GM23338 (cell line): ENCODE data around the gene CAT. TPM values are rescaled to one million over a fixed set of nuclear protein-coding genes. Genes with fewer than 3 reads are reported as not detected.

Source experiments
- ATAC-seq: fragments of 200-7000 bp; cut with Tn5 transposase; 3 replicates; pipeline ENCODE4 v1.9.1; 2020
- DNase-seq: peaks from one replicate; pipeline ENCODE4 v3.0.0-alpha.2; 2015; ENCODE audit warnings: low spot score
- H2AFZ ChIP-seq: fragments of 200-600 bp; sonication (generic); 2 replicates; pipeline ENCODE4 v1.8.0; 2016; ENCODE audit warnings: antibody characterized with exemption, mild to moderate bottlenecking, moderate library complexity
- H3F3A ChIP-seq: fragments of 200-600 bp; sonication (generic); replicated peaks from 2 replicates; pipeline ENCODE4 v1.8.0; 2017; ENCODE audit warnings: antibody characterized with exemption, mixed run types, low read depth
- H3K27ac ChIP-seq: fragments of 200-600 bp; sonication (generic); 2 replicates; pipeline ENCODE4 v1.6.1; 2016; ENCODE audit warnings: low read depth
- H3K27me3 ChIP-seq: fragments of 200-600 bp; sonication (generic); 2 replicates; pipeline ENCODE4 v1.8.0; 2016; ENCODE audit warnings: mild to moderate bottlenecking, mixed run types, moderate library complexity; ENCODE audit not compliant: insufficient read depth
- H3K36me3 ChIP-seq: fragments of 200-600 bp; sonication (generic); 2 replicates; pipeline ENCODE4 v1.8.0; 2016; ENCODE audit warnings: mild to moderate bottlenecking; ENCODE audit not compliant: insufficient read depth
- H3K4me1 ChIP-seq: fragments of 200-600 bp; sonication (generic); 2 replicates; pipeline ENCODE4 v1.8.0; 2016; ENCODE audit warnings: mild to moderate bottlenecking, moderate library complexity; ENCODE audit not compliant: insufficient read depth
- H3K4me2 ChIP-seq: fragments of 200-600 bp; sonication (generic); 2 replicates; pipeline ENCODE4 v1.7.1; 2017; ENCODE audit warnings: mixed run types
- H3K4me3 ChIP-seq: fragments of 200-600 bp; sonication (generic); 2 replicates; pipeline ENCODE4 v1.6.1; 2016; ENCODE audit warnings: mixed run types
- H3K79me2 ChIP-seq: fragments of 200-600 bp; sonication (generic); replicated peaks from 2 replicates; pipeline ENCODE4 v1.8.0; 2017; ENCODE audit warnings: mild to moderate bottlenecking; ENCODE audit not compliant: insufficient read depth
- H3K9me2 ChIP-seq: fragments of 200-600 bp; sonication (generic); 2 replicates; pipeline ENCODE4 v1.8.0; 2017; ENCODE audit not compliant: insufficient read depth
- H4K20me1 ChIP-seq: fragments of 200-600 bp; sonication (generic); replicated peaks from 2 replicates; pipeline ENCODE4 v1.8.0; 2017; ENCODE audit warnings: mild to moderate bottlenecking; ENCODE audit not compliant: insufficient read depth
- H3K27ac Mint-ChIP-seq: 2 replicates; pipeline ENCODE4 v1.8.0; 2020; ENCODE audit warnings: inconsistent platforms, mild to moderate bottlenecking, moderate library complexity, mixed read lengths
- H3K27me3 Mint-ChIP-seq: 3 replicates; pipeline ENCODE4 v1.8.0; 2022; ENCODE audit warnings: low read depth, mild to moderate bottlenecking, moderate library complexity, mixed read lengths, inconsistent platforms; ENCODE audit not compliant: insufficient read depth, poor library complexity
- H3K36me3 Mint-ChIP-seq: 3 replicates; pipeline ENCODE4 v1.8.0; 2021; ENCODE audit warnings: low read depth, mild to moderate bottlenecking, inconsistent platforms, moderate library complexity, mixed read lengths
- H3K4me1 Mint-ChIP-seq: 3 replicates; pipeline ENCODE4 v1.8.0; 2020; ENCODE audit warnings: mild to moderate bottlenecking, inconsistent platforms, mixed read lengths
- H3K4me3 Mint-ChIP-seq: 3 replicates; pipeline ENCODE4 v1.8.0; 2021; ENCODE audit warnings: moderate library complexity, mild to moderate bottlenecking, inconsistent platforms, mixed read lengths
- H3K9me3 Mint-ChIP-seq: 3 replicates; pipeline ENCODE4 v1.8.0; 2020; ENCODE audit warnings: moderate library complexity, mild to moderate bottlenecking, inconsistent platforms, mixed read lengths
- EZH2phosphoT487 ChIP-seq: fragments of 200-600 bp; sonication (generic); IDR thresholded peaks from one replicate; pipeline ENCODE4 v1.8.1; 2018; ENCODE audit warnings: antibody characterized with exemption; ENCODE audit not compliant: unreplicated experiment
- POLR2AphosphoS5 ChIP-seq: IDR thresholded peaks from 2 replicates; pipeline ENCODE4 v1.6.1; 2016; ENCODE audit warnings: antibody characterized with exemption, low read depth
- ZNF114 ChIP-seq: fragments of 250-450 bp; sonication (Bioruptor Pico); IDR thresholded peaks from 2 replicates; pipeline ENCODE4 v1.5.0; 2020; ENCODE audit warnings: mild to moderate bottlenecking, moderate library complexity
- ZNF331 ChIP-seq: fragments of 250-450 bp; sonication (Bioruptor Pico); IDR thresholded peaks from 2 replicates; pipeline ENCODE4 v1.5.0; 2020; ENCODE audit warnings: low read depth, mild to moderate bottlenecking, moderate library complexity
- polyA plus RNA-seq: library from polyadenylated mRNA; unstranded; fragments of >200 nt; fragmentation: Nextera tagmentation; extraction: Ambion mirVana; gene quantifications from 2 replicates; pipeline ENCODE4 v1.2.1, GENCODE V29; 2016
- total RNA-seq: library from RNA; depleted of rRNA; stranded (reverse); fragments of >200 nt; shearing (Covaris generic); gene quantifications from 2 replicates; pipeline ENCODE4 v1.2.3, GENCODE V29; 2014
- TF ChIP-seq, protein P1 (sequence below): IDR thresholded peaks from one replicate; pipeline ENCODE4 v1.6.1; 2018; ENCODE audit warnings: antibody characterized with exemption; ENCODE audit not compliant: unreplicated experiment
- TF ChIP-seq, protein P2 (sequence below): fragments of 250-450 bp; sonication (Bioruptor Pico); IDR thresholded peaks from 2 replicates; pipeline ENCODE4 v1.5.0; 2020; ENCODE audit warnings: mild to moderate bottlenecking, moderate library complexity

CAT gene
- total and polyA plus RNA-seq, 2 experiments from 2014 or later: 15.9 to 24.0 TPM

DNA sequence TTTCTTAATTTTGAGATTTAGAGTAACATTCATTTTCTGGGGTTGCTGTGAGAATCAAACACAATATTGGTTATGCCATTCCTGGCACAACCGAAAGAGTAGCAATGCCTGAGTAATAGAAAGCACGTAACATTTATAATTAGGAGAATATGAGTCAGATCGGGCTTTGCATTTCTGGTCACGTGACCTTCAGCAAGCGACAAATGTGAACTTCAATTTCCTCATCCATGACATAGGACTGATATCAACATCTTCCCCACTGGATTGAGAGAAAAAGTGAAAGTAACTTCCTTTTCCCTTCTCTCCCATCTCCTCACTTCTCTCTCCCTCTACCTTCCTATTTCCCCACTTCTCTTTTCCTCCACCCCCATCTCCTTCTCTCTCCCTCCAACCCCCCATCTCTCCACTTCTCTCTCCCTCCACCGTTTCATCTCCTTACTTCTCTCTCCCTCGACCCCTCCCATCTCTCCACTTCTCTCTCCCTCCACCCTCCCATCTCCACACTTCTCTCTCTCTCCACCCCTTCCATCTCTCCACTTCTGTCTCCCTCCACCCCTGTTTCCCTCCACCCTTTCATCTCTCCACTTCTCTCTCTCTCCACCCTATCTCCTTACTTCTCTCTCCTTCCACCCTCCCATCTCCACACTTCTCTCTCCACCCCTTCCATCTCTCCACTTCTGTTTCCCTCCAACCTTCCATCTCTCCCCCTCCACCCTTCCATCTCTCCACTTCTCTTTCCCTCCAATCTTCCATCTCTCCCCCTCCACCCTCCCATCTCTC, 33.5 kb upstream of the CAT start:
- ATAC-seq (no peak), DNase-seq (no peak)
- H3K27me3 ChIP-seq: no peaks in the 10 kb centered on the region
- peak overlapping the region; percentile 87 for H2AFZ ChIP-seq
- H3K9me2 ChIP-seq: peaks cover 2% of the 10 kb centered on the region; the same call in 1 of the 2 replicates
- H3F3A ChIP-seq: no peaks in the 10 kb centered on the region
- no peak overlapping the region for H3K4me2 ChIP-seq
- H3K4me1 ChIP-seq: no peaks in the 10 kb centered on the region
- H3K79me2 ChIP-seq: no peaks in the 10 kb centered on the region
- H3K4me3 ChIP-seq: no peak overlapping the region
- no peaks in the 10 kb centered on the region for H3K4me1 Mint-ChIP-seq
- H3K4me3 Mint-ChIP-seq: no peak overlapping the region
- no peaks in the 10 kb centered on the region for H4K20me1 ChIP-seq
- H3K9me3 Mint-ChIP-seq: peaks cover 2% of the 10 kb centered on the region; the same call in 1 of the 3 replicates
- H3K27me3 Mint-ChIP-seq: no peaks in the 10 kb centered on the region
- H3K36me3 Mint-ChIP-seq: no peaks in the 10 kb centered on the region
- no peak for TF ChIP-seq EZH2phosphoT487
- TF ChIP-seq, protein P1, sequence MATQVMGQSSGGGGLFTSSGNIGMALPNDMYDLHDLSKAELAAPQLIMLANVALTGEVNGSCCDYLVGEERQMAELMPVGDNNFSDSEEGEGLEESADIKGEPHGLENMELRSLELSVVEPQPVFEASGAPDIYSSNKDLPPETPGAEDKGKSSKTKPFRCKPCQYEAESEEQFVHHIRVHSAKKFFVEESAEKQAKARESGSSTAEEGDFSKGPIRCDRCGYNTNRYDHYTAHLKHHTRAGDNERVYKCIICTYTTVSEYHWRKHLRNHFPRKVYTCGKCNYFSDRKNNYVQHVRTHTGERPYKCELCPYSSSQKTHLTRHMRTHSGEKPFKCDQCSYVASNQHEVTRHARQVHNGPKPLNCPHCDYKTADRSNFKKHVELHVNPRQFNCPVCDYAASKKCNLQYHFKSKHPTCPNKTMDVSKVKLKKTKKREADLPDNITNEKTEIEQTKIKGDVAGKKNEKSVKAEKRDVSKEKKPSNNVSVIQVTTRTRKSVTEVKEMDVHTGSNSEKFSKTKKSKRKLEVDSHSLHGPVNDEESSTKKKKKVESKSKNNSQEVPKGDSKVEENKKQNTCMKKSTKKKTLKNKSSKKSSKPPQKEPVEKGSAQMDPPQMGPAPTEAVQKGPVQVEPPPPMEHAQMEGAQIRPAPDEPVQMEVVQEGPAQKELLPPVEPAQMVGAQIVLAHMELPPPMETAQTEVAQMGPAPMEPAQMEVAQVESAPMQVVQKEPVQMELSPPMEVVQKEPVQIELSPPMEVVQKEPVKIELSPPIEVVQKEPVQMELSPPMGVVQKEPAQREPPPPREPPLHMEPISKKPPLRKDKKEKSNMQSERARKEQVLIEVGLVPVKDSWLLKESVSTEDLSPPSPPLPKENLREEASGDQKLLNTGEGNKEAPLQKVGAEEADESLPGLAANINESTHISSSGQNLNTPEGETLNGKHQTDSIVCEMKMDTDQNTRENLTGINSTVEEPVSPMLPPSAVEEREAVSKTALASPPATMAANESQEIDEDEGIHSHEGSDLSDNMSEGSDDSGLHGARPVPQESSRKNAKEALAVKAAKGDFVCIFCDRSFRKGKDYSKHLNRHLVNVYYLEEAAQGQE: no peak
- TF ChIP-seq POLR2AphosphoS5: no peak
- TF ChIP-seq ZNF331: no peak
- H3K27ac Mint-ChIP-seq: no peak overlapping the region
- H3K27ac ChIP-seq: no peak overlapping the region
- H3K36me3 ChIP-seq: no peaks in the 10 kb centered on the region

DNA sequence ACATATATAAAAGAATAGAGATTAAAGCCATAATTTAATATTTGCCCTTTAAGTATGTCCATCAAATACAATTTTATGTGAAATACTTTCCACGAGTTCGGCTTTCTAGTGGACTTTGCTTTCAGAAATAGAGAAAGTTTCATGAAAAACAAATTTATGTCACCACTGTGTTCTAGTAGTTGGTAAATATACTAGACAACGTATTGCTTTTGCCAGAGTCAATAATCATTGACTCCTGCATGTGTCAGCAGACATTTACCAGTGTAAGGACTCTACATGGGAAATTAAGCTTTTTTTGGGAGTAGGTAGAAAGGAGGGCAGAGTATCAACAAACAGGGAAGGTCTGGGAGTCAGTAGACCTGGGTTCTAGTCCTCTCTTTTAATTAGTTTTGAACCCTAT, 32.3 kb upstream of the CAT start:
- Mint-ChIP-seq H3K27me3 (no peaks in the 10 kb centered on the region), H3K9me3 (no peaks in the 10 kb centered on the region), H3K4me1 (no peaks in the 10 kb centered on the region), H3K4me3 (no peak overlapping the region), H3K27ac (no peak overlapping the region), H3K36me3 (no peaks in the 10 kb centered on the region)
- DNase-seq (no peak), ATAC-seq (no peak)
- Histone ChIP-seq H3K36me3 (no peaks in the 10 kb centered on the region), H3K4me1 (no peaks in the 10 kb centered on the region), H4K20me1 (no peaks in the 10 kb centered on the region), H3K79me2 (no peaks in the 10 kb centered on the region), H3F3A (no peaks in the 10 kb centered on the region), H3K27ac (no peak overlapping the region), H3K4me2 (no peak overlapping the region), H3K27me3 (no peaks in the 10 kb centered on the region), H3K9me2 (peaks cover 5% of the 10 kb centered on the region; the same call in 1 of the 2 replicates), H2AFZ (no peak overlapping the region), H3K4me3 (no peak overlapping the region)
- no peak for TF ChIP-seq EZH2phosphoT487
- TF ChIP-seq, protein P2, sequence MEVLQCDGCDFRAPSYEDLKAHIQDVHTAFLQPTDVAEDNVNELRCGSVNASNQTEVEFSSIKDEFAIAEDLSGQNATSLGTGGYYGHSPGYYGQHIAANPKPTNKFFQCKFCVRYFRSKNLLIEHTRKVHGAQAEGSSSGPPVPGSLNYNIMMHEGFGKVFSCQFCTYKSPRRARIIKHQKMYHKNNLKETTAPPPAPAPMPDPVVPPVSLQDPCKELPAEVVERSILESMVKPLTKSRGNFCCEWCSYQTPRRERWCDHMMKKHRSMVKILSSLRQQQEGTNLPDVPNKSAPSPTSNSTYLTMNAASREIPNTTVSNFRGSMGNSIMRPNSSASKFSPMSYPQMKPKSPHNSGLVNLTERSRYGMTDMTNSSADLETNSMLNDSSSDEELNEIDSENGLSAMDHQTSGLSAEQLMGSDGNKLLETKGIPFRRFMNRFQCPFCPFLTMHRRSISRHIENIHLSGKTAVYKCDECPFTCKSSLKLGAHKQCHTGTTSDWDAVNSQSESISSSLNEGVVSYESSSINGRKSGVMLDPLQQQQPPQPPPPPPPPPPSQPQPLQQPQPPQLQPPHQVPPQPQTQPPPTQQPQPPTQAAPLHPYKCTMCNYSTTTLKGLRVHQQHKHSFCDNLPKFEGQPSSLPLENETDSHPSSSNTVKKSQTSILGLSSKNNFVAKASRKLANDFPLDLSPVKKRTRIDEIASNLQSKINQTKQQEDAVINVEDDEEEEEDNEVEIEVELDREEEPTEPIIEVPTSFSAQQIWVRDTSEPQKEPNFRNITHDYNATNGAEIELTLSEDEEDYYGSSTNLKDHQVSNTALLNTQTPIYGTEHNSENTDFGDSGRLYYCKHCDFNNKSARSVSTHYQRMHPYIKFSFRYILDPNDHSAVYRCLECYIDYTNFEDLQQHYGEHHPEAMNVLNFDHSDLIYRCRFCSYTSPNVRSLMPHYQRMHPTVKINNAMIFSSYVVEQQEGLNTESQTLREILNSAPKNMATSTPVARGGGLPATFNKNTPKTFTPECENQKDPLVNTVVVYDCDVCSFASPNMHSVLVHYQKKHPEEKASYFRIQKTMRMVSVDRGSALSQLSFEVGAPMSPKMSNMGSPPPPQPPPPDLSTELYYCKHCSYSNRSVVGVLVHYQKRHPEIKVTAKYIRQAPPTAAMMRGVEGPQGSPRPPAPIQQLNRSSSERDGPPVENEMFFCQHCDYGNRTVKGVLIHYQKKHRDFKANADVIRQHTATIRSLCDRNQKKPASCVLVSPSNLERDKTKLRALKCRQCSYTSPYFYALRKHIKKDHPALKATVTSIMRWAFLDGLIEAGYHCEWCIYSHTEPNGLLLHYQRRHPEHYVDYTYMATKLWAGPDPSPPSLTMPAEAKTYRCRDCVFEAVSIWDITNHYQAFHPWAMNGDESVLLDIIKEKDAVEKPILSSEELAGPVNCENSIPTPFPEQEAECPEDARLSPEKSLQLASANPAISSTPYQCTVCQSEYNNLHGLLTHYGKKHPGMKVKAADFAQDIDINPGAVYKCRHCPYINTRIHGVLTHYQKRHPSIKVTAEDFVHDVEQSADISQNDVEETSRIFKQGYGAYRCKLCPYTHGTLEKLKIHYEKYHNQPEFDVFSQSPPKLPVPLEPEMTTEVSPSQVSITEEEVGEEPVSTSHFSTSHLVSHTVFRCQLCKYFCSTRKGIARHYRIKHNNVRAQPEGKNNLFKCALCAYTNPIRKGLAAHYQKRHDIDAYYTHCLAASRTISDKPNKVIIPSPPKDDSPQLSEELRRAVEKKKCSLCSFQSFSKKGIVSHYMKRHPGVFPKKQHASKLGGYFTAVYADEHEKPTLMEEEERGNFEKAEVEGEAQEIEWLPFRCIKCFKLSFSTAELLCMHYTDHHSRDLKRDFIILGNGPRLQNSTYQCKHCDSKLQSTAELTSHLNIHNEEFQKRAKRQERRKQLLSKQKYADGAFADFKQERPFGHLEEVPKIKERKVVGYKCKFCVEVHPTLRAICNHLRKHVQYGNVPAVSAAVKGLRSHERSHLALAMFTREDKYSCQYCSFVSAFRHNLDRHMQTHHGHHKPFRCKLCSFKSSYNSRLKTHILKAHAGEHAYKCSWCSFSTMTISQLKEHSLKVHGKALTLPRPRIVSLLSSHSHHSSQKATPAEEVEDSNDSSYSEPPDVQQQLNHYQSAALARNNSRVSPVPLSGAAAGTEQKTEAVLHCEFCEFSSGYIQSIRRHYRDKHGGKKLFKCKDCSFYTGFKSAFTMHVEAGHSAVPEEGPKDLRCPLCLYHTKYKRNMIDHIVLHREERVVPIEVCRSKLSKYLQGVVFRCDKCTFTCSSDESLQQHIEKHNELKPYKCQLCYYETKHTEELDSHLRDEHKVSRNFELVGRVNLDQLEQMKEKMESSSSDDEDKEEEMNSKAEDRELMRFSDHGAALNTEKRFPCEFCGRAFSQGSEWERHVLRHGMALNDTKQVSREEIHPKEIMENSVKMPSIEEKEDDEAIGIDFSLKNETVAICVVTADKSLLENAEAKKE (CRISPR knock-in tag): no peak
- no peak for TF ChIP-seq ZNF114 (CRISPR knock-in tag)
